Naive thymus-derived CD4-positive, alpha-beta T cell (primary cell): ENCODE data around the gene TNRC6C. TPM values are rescaled to one million over a fixed set of nuclear protein-coding genes. Genes with fewer than 3 reads are reported as not detected.
A peak's percentile ranks its signal among the peaks of the same experiment; 100 is the strongest.

ENCODE experiments used
- ATAC-seq: fragments of 150-1000 bp; cut with Tn5 transposase; 2 replicates; pipeline ENCODE4 v1.10.0; 2021; ENCODE audit warnings: mild to moderate bottlenecking, moderate library complexity
- CTCF ChIA-PET: fragments of 350-600 bp; sonication (Branson Sonifier 250); formaldehyde crosslinking; loops from one replicate; lab custom pipeline; 2021; ENCODE audit warnings: antibody characterized with exemption; lab: Charles Lee
- POLR2A ChIA-PET: fragments of 350-600 bp; sonication (Branson Sonifier 250); formaldehyde crosslinking; loops from one replicate; lab custom pipeline; 2021; ENCODE audit warnings: antibody characterized with exemption, inconsistent platforms; lab: Charles Lee
- DNase-seq, 9 donors: peaks; one replicate each; pipeline versions ENCODE4 v3.0.0 to v3.0.0-alpha.2; 2020 to 2022; ENCODE audit warnings: mixed read lengths in 1 of 9
- H3K27ac ChIP-seq: one replicate; pipeline ENCODE4 v1.7.0; 2013; ENCODE audit warnings: mild to moderate bottlenecking, low read depth, low read length, moderate library complexity
- H3K27me3 ChIP-seq, 2 donors: one replicate each; pipeline ENCODE4 v1.7.0; 2013; ENCODE audit warnings: low read length in 2 of 2, mild to moderate bottlenecking in 2 of 2, moderate library complexity in 2 of 2; ENCODE audit not compliant: control insufficient read depth in 2 of 2, insufficient read depth in 2 of 2
- H3K36me3 ChIP-seq, 3 experiments: 1 replicate in 2 of 3; 2 replicates in 1 of 3; pipeline ENCODE4 v1.7.0; 2013; ENCODE audit warnings: low read length in 3 of 3, mild to moderate bottlenecking in 3 of 3, moderate library complexity in 1 of 3; ENCODE audit not compliant: insufficient read depth in 3 of 3, control insufficient read depth in 2 of 3
- H3K4me1 ChIP-seq, 2 donors: one replicate each; pipeline ENCODE4 v1.7.0; 2013; ENCODE audit warnings: low read length in 2 of 2, mild to moderate bottlenecking in 2 of 2, moderate library complexity in 1 of 2; ENCODE audit not compliant: control insufficient read depth in 2 of 2, insufficient read depth in 2 of 2
- H3K4me3 ChIP-seq: 2 replicates; pipeline ENCODE4 v1.7.0; 2013; ENCODE audit warnings: mild to moderate bottlenecking, low read length
- H3K9me3 ChIP-seq, 3 experiments: 1 replicate in 2 of 3; 2 replicates in 1 of 3; pipeline ENCODE4 v1.7.0; 2013; ENCODE audit warnings: low read length in 3 of 3; ENCODE audit not compliant: control insufficient read depth in 2 of 3
- H3K27ac Mint-ChIP-seq, 9 donors: one replicate each; pipeline ENCODE4 v1.8.0; 2020 to 2022; ENCODE audit warnings: mixed read lengths in 9 of 9, mild to moderate bottlenecking in 8 of 9, moderate library complexity in 5 of 9, inconsistent platforms in 2 of 9
- H3K27me3 Mint-ChIP-seq, 5 donors: one replicate each; pipeline ENCODE4 v1.8.0; 2021 to 2022; ENCODE audit warnings: mixed read lengths in 5 of 5, mild to moderate bottlenecking in 1 of 5
- H3K36me3 Mint-ChIP-seq, 5 donors: one replicate each; pipeline ENCODE4 v1.8.0; 2020 to 2022; ENCODE audit warnings: mixed read lengths in 5 of 5, mild to moderate bottlenecking in 3 of 5, inconsistent platforms in 1 of 5
- H3K4me1 Mint-ChIP-seq, 7 donors: one replicate each; pipeline ENCODE4 v1.8.0; 2020 to 2022; ENCODE audit warnings: mixed read lengths in 7 of 7, mild to moderate bottlenecking in 3 of 7, inconsistent platforms in 1 of 7
- H3K4me3 Mint-ChIP-seq, 10 donors: one replicate each; pipeline ENCODE4 v1.8.0; 2020 to 2022; ENCODE audit warnings: mild to moderate bottlenecking in 10 of 10, mixed read lengths in 10 of 10, moderate library complexity in 6 of 10, inconsistent platforms in 2 of 10
- H3K9me3 Mint-ChIP-seq, 11 donors: one replicate each; pipeline ENCODE4 v1.8.0; 2020 to 2022; ENCODE audit warnings: mixed read lengths in 11 of 11, mild to moderate bottlenecking in 4 of 11, inconsistent platforms in 1 of 11, moderate library complexity in 1 of 11
- intact Hi-C, 2 donors: fragments of 100-400 bp; cut with micrococcal nuclease; formaldehyde crosslinking; loops; one replicate each; pipeline ENCODE4 v1.15.1; 2023
- polyA plus RNA-seq, 2 donors: library from polyadenylated mRNA; unstranded; fragments of 300-500 nt; fragmentation: Illumina TruSeq; gene quantifications; one replicate each; pipeline ENCODE4 v1.2.3, GENCODE V29; 2021
- total RNA-seq, 6 experiments: library from RNA in 5 of 6; stranded (reverse) in 5 of 6; gene quantifications; 1 replicate in 5 of 6; 2 replicates in 1 of 6; pipeline ENCODE4 v1.2.3 and lab custom pipeline; 2021 to 2026

Gene TNRC6C
- total and polyA plus RNA-seq, 7 experiments from 2014 or later: 7.4 to 133 (median 73.4) TPM

- H3K36me3 Mint-ChIP-seq: peaks cover 8 to 54% (median 34%) of the 10 kb centered on the region in 5 donors
- ChIA-PET CTCF (interaction anchor here (0.6 to 6.3 kb wide), 6 partner anchors 7 to 203 kb away, joined by 4 to 59 read pairs (median 22); partner anchors contain the start of gene TMC6), POLR2A (interaction anchor here (1.1 to 27.3 kb wide), 9 partner anchors 3 to 175 kb away, joined by 3 to 898 read pairs (median 8); partner anchors contain the start of genes C17orf99, TMC6, TMC8 and TNRC6C)
- H3K27me3 Mint-ChIP-seq: peaks cover 0 to 3% (median 0%) of the 10 kb centered on the region in 5 donors
- ATAC-seq: no peak
- Histone ChIP-seq H3K27ac (peak overlapping the region; percentile 77), H3K36me3 (peaks cover 26 to 75% (median 40%) of the 10 kb centered on the region in 3 experiments), H3K9me3 (no peaks in the 10 kb centered on the region), H3K4me3 (peak overlapping the region; percentile 95), H3K4me1 (peaks cover 58 to 63% of the 10 kb centered on the region in 2 donors), H3K27me3 (no peaks in the 10 kb centered on the region)
- peak in 2 of 9 donors; percentile 24 to 27 for DNase-seq
- peak overlapping the region; percentile 81 to 99 (median 92) for H3K4me3 Mint-ChIP-seq
- H3K27ac Mint-ChIP-seq: peak overlapping the region; percentile 68 to 95 (median 87)
- H3K4me1 Mint-ChIP-seq: peaks cover 51 to 69% (median 62%) of the 10 kb centered on the region in 7 donors
- peaks cover 0 to 9% (median 0%) of the 10 kb centered on the region in 11 donors for H3K9me3 Mint-ChIP-seq
- intact Hi-C loops: loop anchor here (5.0 kb wide), 6 partner anchors 34 to 1396 kb away; partner anchors contain the start of genes MFSD11 (in 2 of the 2), SRSF2 (in 2 of the 2) and SYNGR2 (in 1 of the 2)
Observed at GRCh38 chr17:78133179-78133951, 174.9 kb downstream of the TNRC6C start.

- Mint-ChIP-seq H3K27ac (peak overlapping the region; percentile 68 to 95 (median 87)), H3K9me3 (peaks cover 0 to 9% (median 0%) of the 10 kb centered on the region in 11 donors), H3K4me3 (peak overlapping the region; percentile 81 to 99 (median 92)), H3K4me1 (peaks cover 55 to 73% (median 66%) of the 10 kb centered on the region in 7 donors), H3K27me3 (peaks cover 0 to 3% (median 0%) of the 10 kb centered on the region in 5 donors), H3K36me3 (peaks cover 8 to 54% (median 34%) of the 10 kb centered on the region in 5 donors)
- POLR2A ChIA-PET: interaction anchor here (0.8 to 27.3 kb wide), 14 partner anchors 4 to 693 kb away, joined by 3 to 898 read pairs (median 4); partner anchors contain the start of genes C17orf99, TMC6, TMC8 and TNRC6C
- H3K4me1 ChIP-seq: peaks cover 56 to 66% of the 10 kb centered on the region in 2 donors
- peak in 8 of 9 donors; percentile 72 to 89 (median 84) for DNase-seq
- intact Hi-C loops: loop anchor here (1.0 to 5.0 kb wide), 13 partner anchors 9 to 1397 kb away; partner anchors contain the start of genes MFSD11 (in 2 of the 2), SRSF2 (in 2 of the 2) and SYNGR2 (in 1 of the 2)
- peak; percentile 58 for ATAC-seq
- CTCF ChIA-PET: interaction anchor here (0.6 to 6.3 kb wide), 9 partner anchors 8 to 202 kb away, joined by 3 to 59 read pairs (median 6); partner anchors contain the start of gene TMC6
- H3K27me3 ChIP-seq: no peaks in the 10 kb centered on the region
- H3K9me3 ChIP-seq: no peaks in the 10 kb centered on the region
- peaks cover 26 to 81% (median 40%) of the 10 kb centered on the region in 3 experiments for H3K36me3 ChIP-seq
- peak overlapping the region; percentile 77 for H3K27ac ChIP-seq
- H3K4me3 ChIP-seq: peak overlapping the region; percentile 95
Observed at GRCh38 chr17:78133971-78134898, 175.7 kb downstream of the TNRC6C start.

- H3K4me1 Mint-ChIP-seq: peaks cover 53 to 71% (median 62%) of the 10 kb centered on the region in 7 donors
- ATAC-seq (no peak), DNase-seq (no peak)
- H3K27me3 ChIP-seq: no peaks in the 10 kb centered on the region
- peaks cover 8 to 53% (median 34%) of the 10 kb centered on the region in 5 donors for H3K36me3 Mint-ChIP-seq
- ChIA-PET POLR2A (interaction anchor here (0.9 to 27.3 kb wide), 11 partner anchors 5 to 694 kb away, joined by 3 to 898 read pairs (median 5); partner anchors contain the start of genes C17orf99, TMC6, TMC8 and TNRC6C), CTCF (interaction anchor here (0.6 to 6.3 kb wide), 12 partner anchors 9 to 117 kb away, joined by 3 to 59 read pairs (median 5); partner anchors contain the start of gene TMC6)
- no peaks in the 10 kb centered on the region for H3K9me3 ChIP-seq
- H3K9me3 Mint-ChIP-seq: peaks cover 0 to 9% (median 0%) of the 10 kb centered on the region in 11 donors
- H3K27ac Mint-ChIP-seq: peak overlapping the region in 6 of 9 donors; percentile 17 to 94 (median 85)
- H3K27me3 Mint-ChIP-seq: peaks cover 0 to 3% (median 0%) of the 10 kb centered on the region in 5 donors
- peaks cover 26 to 81% (median 40%) of the 10 kb centered on the region in 3 experiments for H3K36me3 ChIP-seq
- peak overlapping the region in 8 of 10 donors; percentile 55 to 99 (median 90) for H3K4me3 Mint-ChIP-seq
- H3K27ac ChIP-seq: no peak overlapping the region
- intact Hi-C loops: loop anchor here (1.0 to 5.0 kb wide), 13 partner anchors 10 to 1398 kb away; partner anchors contain the start of genes MFSD11 (in 2 of the 2), SRSF2 (in 2 of the 2) and SYNGR2 (in 1 of the 2)
- H3K4me1 ChIP-seq: peaks cover 50 to 63% of the 10 kb centered on the region in 2 donors
- no peak overlapping the region for H3K4me3 ChIP-seq
Observed at GRCh38 chr17:78134899-78135385, 176.4 kb downstream of the TNRC6C start.

- ATAC-seq (no peak), DNase-seq (no peak)
- no peak overlapping the region for H3K27ac ChIP-seq
- H3K36me3 Mint-ChIP-seq: peaks cover 8 to 51% (median 29%) of the 10 kb centered on the region in 5 donors
- no peaks in the 10 kb centered on the region for H3K27me3 ChIP-seq
- peak overlapping the region; percentile 20 to 99 (median 64) for H3K4me3 Mint-ChIP-seq
- H3K4me1 Mint-ChIP-seq: peaks cover 58 to 73% (median 67%) of the 10 kb centered on the region in 7 donors
- peaks cover 54 to 68% of the 10 kb centered on the region in 2 donors for H3K4me1 ChIP-seq
- H3K27ac Mint-ChIP-seq: peak overlapping the region; percentile 46 to 94 (median 80)
- peaks cover 0 to 9% (median 0%) of the 10 kb centered on the region in 11 donors for H3K9me3 Mint-ChIP-seq
- intact Hi-C loops: loop anchor here in 1 of 2 donors (2.0 kb wide), 1 partner anchor 51 kb away; no protein-coding TSS in a partner anchor
- ChIA-PET POLR2A (interaction anchor here (0.6 to 27.3 kb wide), 9 partner anchors 4 to 208 kb away, joined by 3 to 898 read pairs (median 4); partner anchors contain the start of genes C17orf99, TMC6, TMC8 and TNRC6C), CTCF (interaction anchor here (0.6 to 6.3 kb wide), 11 partner anchors 10 to 116 kb away, joined by 3 to 59 read pairs (median 5); partner anchors contain the start of gene TMC6)
- peaks cover 26 to 77% (median 38%) of the 10 kb centered on the region in 3 experiments for H3K36me3 ChIP-seq
- no peaks in the 10 kb centered on the region for H3K9me3 ChIP-seq
- no peak overlapping the region for H3K4me3 ChIP-seq
- H3K27me3 Mint-ChIP-seq: no peaks in the 10 kb centered on the region
Observed at GRCh38 chr17:78135858-78136500, 177.5 kb downstream of the TNRC6C start.
